AG04449 (cell line): Measurements from ENCODE around the gene WDR3.

ENCODE experiments used
- CTCF ChIA-PET: fragments of 350-600 bp; formaldehyde crosslinking; extraction: SDS; loops from one replicate; lab custom pipeline; 2021; ENCODE audit warnings: antibody characterized with exemption; lab: Yijun Ruan, JAX
- POLR2A ChIA-PET: fragments of 400-600, 350-600 bp; formaldehyde crosslinking; extraction: SDS; loops from one replicate; lab custom pipeline; 2020; ENCODE audit warnings: antibody characterized with exemption, inconsistent platforms; lab: Yijun Ruan, JAX
- DNase-seq: peaks from one replicate; pipeline ENCODE4 v3.0.0-alpha.2; 2010; ENCODE audit warnings: low read depth, low spot score
- H3K4me3 ChIP-seq: 2 replicates; pipeline ENCODE4 v1.5.1; 2011; ENCODE audit warnings: low read depth, mild to moderate bottlenecking, control low read depth, low read length
- CTCF ChIP-seq: IDR thresholded peaks from one replicate; pipeline ENCODE4 v1.5.1; 2011; ENCODE audit warnings: mild to moderate bottlenecking, moderate library complexity, low read length, control low read depth, inconsistent platforms; ENCODE audit not compliant: insufficient read depth; ENCODE audit errors: missing control alignments

The WDR3 gene

GRCh38 chr1:117894078-117894477, 35.5 kb upstream of the WDR3 start:
- no peak for TF ChIP-seq CTCF
- peak; percentile 31 for DNase-seq
- ChIA-PET CTCF (interaction anchor here (1.2 to 7.9 kb wide), 10 partner anchors 10 to 384 kb away, joined by 4 to 161 read pairs (median 41); no protein-coding TSS in a partner anchor), POLR2A (no interaction called here)
- H3K4me3 ChIP-seq: no peak overlapping the region

GRCh38 chr1:117895482-117896114, 33.9 kb upstream of the WDR3 start:
- DNase-seq: peak; percentile 71
- peak; percentile 64 for TF ChIP-seq CTCF
- POLR2A ChIA-PET: no interaction called here
- H3K4me3 ChIP-seq: no peak overlapping the region
- CTCF ChIA-PET: interaction anchor here (0.7 to 7.9 kb wide), 41 partner anchors 9 to 830 kb away, joined by 3 to 161 read pairs (median 4); no protein-coding TSS in a partner anchor

GRCh38 chr1:117897551-117897950, 32.0 kb upstream of the WDR3 start:
- ChIA-PET POLR2A (no interaction called here), CTCF (interaction anchor here (1.2 to 7.9 kb wide), 11 partner anchors 10 to 387 kb away, joined by 3 to 161 read pairs (median 41); no protein-coding TSS in a partner anchor)
- no peak for TF ChIP-seq CTCF
- no peak overlapping the region for H3K4me3 ChIP-seq
- DNase-seq: no peak

- H3K4me3 ChIP-seq: no peak overlapping the region
- no peak for TF ChIP-seq CTCF
- ChIA-PET CTCF (interaction anchor here (0.7 to 7.9 kb wide), 5 partner anchors 11 to 387 kb away, joined by 3 to 161 read pairs (median 20); no protein-coding TSS in a partner anchor), POLR2A (no interaction called here)
- DNase-seq: no peak
Measured at GRCh38 chr1:117899801-117900200, 29.7 kb upstream of the WDR3 start.

- CTCF ChIA-PET: no interaction called here
- no peak for DNase-seq
- POLR2A ChIA-PET: no interaction called here
- TF ChIP-seq CTCF: no peak
- H3K4me3 ChIP-seq: no peak overlapping the region
Measured at GRCh38 chr1:117902944-117903343, 26.6 kb upstream of the WDR3 start.

- ChIA-PET POLR2A (no interaction called here), CTCF (interaction anchor here (6.8 kb wide), 1 partner anchor 9 kb away, joined by 66 read pairs; no protein-coding TSS in a partner anchor)
- no peak overlapping the region for H3K4me3 ChIP-seq
- DNase-seq: no peak
- TF ChIP-seq CTCF: no peak
Measured at GRCh38 chr1:117904485-117904884, 25.1 kb upstream of the WDR3 start.
